H1 (cell line): ENCODE results near the gene TAS2R7. TPM values are rescaled to one million over a fixed set of nuclear protein-coding genes. Genes with fewer than 3 reads are reported as not detected.

Experiments used
- CTCF ChIA-PET: fragments of 300-600 bp; sonication (Branson Sonifier 250); formaldehyde crosslinking; loops from one replicate; lab custom pipeline; 2021; ENCODE audit not compliant: partially characterized antibody; lab: Charles Lee
- POLR2A ChIA-PET: fragments of 300-600 bp; sonication (Branson Sonifier 250); formaldehyde crosslinking; loops from one replicate; lab custom pipeline; 2021; ENCODE audit warnings: inconsistent platforms; ENCODE audit not compliant: partially characterized antibody; lab: Charles Lee
- DNase-seq, 2 experiments: peaks; one replicate each; pipeline versions ENCODE4 v3.0.0 to v3.0.0-alpha.2; 2010 to 2022; ENCODE audit warnings: low spot score in 2 of 2, low read depth in 1 of 2, mixed read lengths in 1 of 2
- FAIRE-seq: peaks from 2 replicates; lab custom pipeline; 2011; peaks lifted over from hg19 to GRCh38; lab: Jason Lieb, UNC
- H2AFZ ChIP-seq: 2 replicates; pipeline ENCODE4 v1.8.1; 2012; ENCODE audit warnings: low read length, inconsistent platforms
- H2AK5ac ChIP-seq: 2 replicates; pipeline ENCODE4 v1.6.1; 2013; ENCODE audit warnings: low read depth, low read length
- H2BK120ac ChIP-seq: replicated peaks from 2 replicates; pipeline ENCODE3; 2013; ENCODE audit warnings: low read depth, low read length, inconsistent platforms
- H2BK12ac ChIP-seq: 2 replicates; pipeline ENCODE4 v1.6.1; 2013; ENCODE audit warnings: low read depth, low read length
- H2BK15ac ChIP-seq: 2 replicates; pipeline ENCODE4 v1.6.1; 2013; ENCODE audit warnings: low read length
- H2BK20ac ChIP-seq: 2 replicates; pipeline ENCODE4 v1.6.1; 2013; ENCODE audit warnings: low read length
- H2BK5ac ChIP-seq: 2 replicates; pipeline ENCODE4 v1.6.1; 2013; ENCODE audit warnings: low read depth, low read length
- H3K14ac ChIP-seq: 2 replicates; pipeline ENCODE4 v1.6.1; 2013; ENCODE audit warnings: inconsistent platforms; ENCODE audit not compliant: insufficient read length
- H3K18ac ChIP-seq: 2 replicates; pipeline ENCODE4 v1.6.1; 2013; ENCODE audit warnings: low read length; ENCODE audit errors: extremely low read depth
- H3K23ac ChIP-seq: 2 replicates; pipeline ENCODE4 v1.6.1; 2013; ENCODE audit warnings: inconsistent platforms; ENCODE audit not compliant: insufficient read length
- H3K23me2 ChIP-seq: 2 replicates; pipeline ENCODE4 v1.6.1; 2013; ENCODE audit warnings: low read depth, low read length
- H3K27ac ChIP-seq: 2 replicates; pipeline ENCODE4 v1.6.1; 2011; ENCODE audit warnings: low read depth, low read length, inconsistent platforms
- H3K27me3 ChIP-seq, 4 experiments: replicated peaks in 1 of 4; 1 replicate in 1 of 4; 2 replicates in 3 of 4; pipeline versions ENCODE4 v1.6.1 to v1.8.1; 2011 to 2013; ENCODE audit warnings: low read length in 3 of 4, mild to moderate bottlenecking in 3 of 4, inconsistent platforms in 2 of 4, mixed read lengths in 2 of 4, moderate library complexity in 1 of 4; ENCODE audit not compliant: control insufficient read depth in 3 of 4, insufficient read depth in 3 of 4; ENCODE audit errors: extremely low read depth in 1 of 4
- H3K36me3 ChIP-seq, 4 experiments: 2 replicates each; pipeline versions ENCODE4 v1.6.1 to v1.8.1; 2011 to 2013; ENCODE audit warnings: mild to moderate bottlenecking in 4 of 4, low read length in 3 of 4, moderate library complexity in 2 of 4, control low read depth in 1 of 4, inconsistent platforms in 1 of 4; ENCODE audit not compliant: insufficient read depth in 4 of 4, control insufficient read depth in 2 of 4
- H3K4ac ChIP-seq: replicated peaks from 2 replicates; pipeline ENCODE3; 2013; ENCODE audit warnings: low read length, low read depth, mixed read lengths, inconsistent platforms; ENCODE audit not compliant: insufficient read length
- H3K4me1 ChIP-seq, 4 experiments: replicated peaks in 1 of 4; 1 replicate in 1 of 4; 2 replicates in 3 of 4; pipeline versions ENCODE4 v1.6.1 to v1.8.1; 2011 to 2013; ENCODE audit warnings: low read length in 3 of 4, inconsistent platforms in 2 of 4, mixed read lengths in 1 of 4; ENCODE audit not compliant: insufficient read depth in 4 of 4, control insufficient read depth in 3 of 4
- H3K4me2 ChIP-seq, 2 experiments: 2 replicates each; pipeline versions ENCODE4 v1.6.1 to v1.8.1; 2011 to 2013; ENCODE audit warnings: low read depth in 2 of 2, low read length in 2 of 2, control low read depth in 1 of 2, inconsistent platforms in 1 of 2, mild to moderate bottlenecking in 1 of 2; ENCODE audit not compliant: insufficient read depth in 1 of 2
- H3K4me3 ChIP-seq, 4 experiments: fragments of 200-600, 300-600 bp in 1 of 4; sonication (generic), shearing (Covaris generic), sonication (Bioruptor Twin) in 1 of 4; 2 replicates each; pipeline versions ENCODE4 v1.5.1 to v1.8.1; 2011 to 2016; ENCODE audit warnings: low read length in 4 of 4, low read depth in 3 of 4, control low read depth in 2 of 4, inconsistent platforms in 2 of 4, mild to moderate bottlenecking in 2 of 4, mixed read lengths in 1 of 4, moderate library complexity in 1 of 4; ENCODE audit not compliant: insufficient read depth in 2 of 4; ENCODE audit errors: extremely low read depth in 1 of 4
- H3K56ac ChIP-seq: replicated peaks from 2 replicates; pipeline ENCODE3; 2013; ENCODE audit warnings: low read depth, mild to moderate bottlenecking, mixed read lengths, low read length, inconsistent platforms; ENCODE audit not compliant: insufficient read length
- H3K79me1 ChIP-seq: 2 replicates; pipeline ENCODE4 v1.6.1; 2013; ENCODE audit warnings: low read depth, low read length, control low read depth
- H3K79me2 ChIP-seq, 2 experiments: 2 replicates each; pipeline versions ENCODE4 v1.6.1 to v1.8.1; 2012 to 2013; ENCODE audit warnings: low read length in 2 of 2, mild to moderate bottlenecking in 2 of 2, inconsistent platforms in 1 of 2; ENCODE audit not compliant: insufficient read depth in 2 of 2, control insufficient read depth in 1 of 2
- H3K9ac ChIP-seq, 4 experiments: replicated peaks in 1 of 4; 1 replicate in 1 of 4; 2 replicates in 3 of 4; pipeline versions ENCODE4 v1.6.1 to v1.8.1; 2011 to 2013; ENCODE audit warnings: low read depth in 3 of 4, low read length in 3 of 4, control low read depth in 2 of 4, mild to moderate bottlenecking in 2 of 4, moderate library complexity in 2 of 4, inconsistent platforms in 1 of 4; ENCODE audit errors: extremely low read depth in 1 of 4
- H3K9me3 ChIP-seq, 2 experiments: 2 replicates each; pipeline versions ENCODE4 v1.6.1 to v1.8.1; 2012 to 2013; ENCODE audit warnings: mild to moderate bottlenecking in 2 of 2, moderate library complexity in 2 of 2, control low read depth in 1 of 2, inconsistent platforms in 1 of 2, low read depth in 1 of 2, low read length in 1 of 2, mixed read lengths in 1 of 2; ENCODE audit not compliant: insufficient read depth in 2 of 2
- H4K20me1 ChIP-seq, 2 experiments: replicated peaks in 1 of 2; 2 replicates each; pipeline versions ENCODE3 to v1.8.1; 2011 to 2013; ENCODE audit warnings: inconsistent platforms in 2 of 2, low read length in 2 of 2, mild to moderate bottlenecking in 1 of 2; ENCODE audit not compliant: insufficient read depth in 2 of 2, control insufficient read depth in 1 of 2
- H4K5ac ChIP-seq: 2 replicates; pipeline ENCODE4 v1.6.1; 2013; ENCODE audit warnings: low read length, low read depth, mixed read lengths, inconsistent platforms; ENCODE audit not compliant: insufficient read length
- H4K8ac ChIP-seq: 2 replicates; pipeline ENCODE4 v1.8.0; 2013; ENCODE audit warnings: mild to moderate bottlenecking, moderate library complexity, low read length, inconsistent platforms; ENCODE audit not compliant: insufficient read depth; ENCODE audit errors: extremely low read depth
- H4K91ac ChIP-seq: replicated peaks from 2 replicates; pipeline ENCODE3; 2013; ENCODE audit warnings: low read length, mixed read lengths, inconsistent platforms; ENCODE audit not compliant: insufficient read length
- MAFK ChIP-seq: IDR thresholded peaks from 2 replicates; pipeline ENCODE4 v1.6.1; 2012; ENCODE audit warnings: low read depth, mild to moderate bottlenecking, improper control_type of control experiment, low read length
- NANOG ChIP-seq: IDR thresholded peaks from 2 replicates; pipeline ENCODE4 v1.6.1; 2011; ENCODE audit warnings: low read length, low read depth, mild to moderate bottlenecking, inconsistent platforms; ENCODE audit not compliant: insufficient read depth, poor library complexity, severe bottlenecking
- RFX5 ChIP-seq: IDR thresholded peaks from 2 replicates; pipeline ENCODE4 v1.6.1; 2011; ENCODE audit warnings: low read depth, low read length, improper control_type of control experiment, borderline replicate concordance
- SAP30 ChIP-seq: fragments of 300-600 bp; sonication (generic); IDR thresholded peaks from 2 replicates; pipeline ENCODE4 v1.7.1; 2012; ENCODE audit warnings: low read length, moderate library complexity, mild to moderate bottlenecking, inconsistent platforms; ENCODE audit not compliant: insufficient read depth, insufficient replicate concordance
- SP1 ChIP-seq: IDR thresholded peaks from 2 replicates; pipeline ENCODE4 v1.6.1; 2011; ENCODE audit warnings: low read depth, low read length
- WGBS, 2 experiments: shearing (Covaris generic) in 1 of 2; methylation state at CpG; one replicate each; pipeline versions ENCODE4 v1.1.6 to v1.1.7; 2013 to 2015; ENCODE audit warnings: low lambda C conversion rate in 2 of 2, mixed read lengths in 2 of 2, inconsistent platforms in 1 of 2, low coverage in 1 of 2, missing lambda C conversion rate in 1 of 2; ENCODE audit not compliant: insufficient replicate concordance in 2 of 2, insufficient coverage in 1 of 2, insufficient read length in 1 of 2; ENCODE audit errors: extremely low coverage in 1 of 2, missing lambda C conversion rate in 1 of 2; 5-methylcytosine and 5-hydroxymethylcytosine counted together
- polyA plus RNA-seq, 7 experiments: library from polyadenylated mRNA; depleted of rRNA in 3 of 7; stranded (reverse) in 5 of 7; unstranded in 2 of 7; fragments of >200 nt in 5 of 7; fragments of 200-250 nt in 2 of 7; gene quantifications; 1 replicate in 5 of 7; 2 replicates in 1 of 7; 4 replicates in 1 of 7; pipeline versions ENCODE4 v1.2.1 to v1.2.3, GENCODE V29; 2011 to 2013; ENCODE audit warnings: missing spikeins in 2 of 7, mixed read lengths in 2 of 7
- total RNA-seq: library from RNA; stranded (reverse); fragmentation: NEBNext Ultra II Directional; extraction: Animal tissue kit (Norgen Biotek cat#: 25700); gene quantifications from 2 replicates; pipeline ENCODE4 v1.2.1, GENCODE V29; 2021

TAS2R7 gene
- total and polyA plus RNA-seq, 2 of the 8 experiments (the other 6 are each of a cell fraction or from before 2014, with no cell fraction given), result not detected

DNA sequence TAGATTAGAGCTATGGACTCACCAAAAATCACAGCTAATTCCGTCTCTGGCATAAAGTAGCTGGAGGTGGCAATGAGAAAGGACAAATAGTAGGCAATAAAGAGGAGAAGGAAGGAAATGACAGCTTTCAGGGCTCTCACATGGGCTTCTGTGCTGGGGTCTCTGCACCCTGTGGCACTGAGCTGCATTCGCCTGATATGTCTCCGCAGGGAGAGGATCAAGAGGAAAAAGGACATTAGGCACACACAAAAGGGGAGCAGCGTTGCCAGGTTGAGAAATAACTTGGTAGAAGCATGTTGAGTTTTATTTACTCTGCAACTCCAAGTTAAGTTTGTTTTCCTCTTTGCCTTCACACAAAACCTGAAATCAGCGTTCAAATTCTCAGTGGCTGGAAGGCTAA is 686 bp downstream of the TAS2R7 start:
- FAIRE-seq (peak; percentile 68), DNase-seq (no peak)
- no peak overlapping the region for H3K27ac ChIP-seq
- H3K27me3 ChIP-seq, result no peaks in the 10 kb centered on the region
- H3K36me3 ChIP-seq, result no peaks in the 10 kb centered on the region
- H3K4ac ChIP-seq, result no peak overlapping the region
- H3K23ac ChIP-seq, result no peak overlapping the region
- H3K23me2 ChIP-seq, result no peaks in the 10 kb centered on the region
- TF ChIP-seq SAP30, result no peak
- TF ChIP-seq SP1, result no peak
- no peak for TF ChIP-seq RFX5
- no peak for TF ChIP-seq MAFK
- TF ChIP-seq NANOG, result no peak
- TF ChIP-seq, all 59 proteins: peak for 0
- Histone ChIP-seq H3K4me3 (no peak overlapping the region), H2BK12ac (no peak overlapping the region), H3K9me3 (no peaks in the 10 kb centered on the region), H2BK20ac (no peak overlapping the region), H2BK5ac (no peak overlapping the region), H4K5ac (no peak overlapping the region), H4K91ac (no peak overlapping the region), H4K20me1 (no peaks in the 10 kb centered on the region), H3K14ac (no peak overlapping the region), H3K79me2 (no peaks in the 10 kb centered on the region), H2BK15ac (no peak overlapping the region), H3K18ac (no peak overlapping the region), H3K56ac (no peak overlapping the region), H3K4me1 (peaks cover 0 to 12% (median 8%) of the 10 kb centered on the region in 4 experiments; a peak in 5 of 7 replicates), H2AFZ (peak overlapping the region; percentile 52), H3K9ac (no peak overlapping the region), H3K79me1 (no peaks in the 10 kb centered on the region), H3K4me2 (peak overlapping the region in 1 of 2 experiments; percentile 52; a peak in 1 of 4 replicates), H2BK120ac (no peak overlapping the region), H2AK5ac (no peak overlapping the region), H4K8ac (no peak overlapping the region)
- ChIA-PET CTCF (interaction anchor here (1.0 to 1.4 kb wide), 2 partner anchors 10 to 52 kb away, joined by 3 read pairs; no protein-coding TSS in a partner anchor), POLR2A (no interaction called here)
- 64% methylated on average over 5 of the region's 5 CpGs; no CpG with 5 or more reads in 1 of the 2 experiments for WGBS, 2 experiments
